ENCODE data around the gene RGS2. TPM values are rescaled to one million over a fixed set of nuclear protein-coding genes. Genes with fewer than 3 reads are reported as not detected.

Gene RGS2
- total and polyA plus RNA-seq, 2 of the 4 experiments (the other 2 are of a cell fraction), result 13.5 to 19.7 TPM

DNA sequence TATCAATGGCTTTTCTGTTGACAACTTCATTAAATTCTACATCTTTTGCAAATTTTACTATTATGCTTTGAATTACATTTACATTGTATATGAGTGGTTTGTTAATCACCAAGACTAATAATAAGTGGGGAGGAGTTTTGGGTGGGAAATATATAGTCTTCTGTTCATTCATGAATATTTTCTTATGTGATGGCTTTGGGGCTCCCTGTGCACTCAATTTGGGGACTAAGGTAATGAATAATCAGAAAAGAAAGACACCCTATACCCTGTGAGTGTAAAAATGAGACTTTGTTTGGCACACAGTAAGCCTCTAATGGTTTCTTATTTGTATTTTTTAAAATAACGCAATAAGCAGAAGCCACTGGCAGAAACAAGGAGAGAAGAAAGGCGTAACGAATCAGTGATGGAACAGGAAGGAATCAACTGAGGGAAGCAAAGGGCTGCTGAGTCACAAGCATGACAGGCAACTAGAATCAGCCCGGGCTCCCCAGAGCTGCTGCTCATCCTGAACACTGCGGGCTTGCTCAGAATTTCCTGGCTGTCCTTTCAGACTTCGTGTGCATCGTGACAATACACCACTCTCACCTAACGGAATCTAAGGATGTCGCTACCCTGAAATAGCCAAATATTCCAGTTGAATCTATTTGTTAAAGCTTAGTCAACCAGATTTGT lies 20.8 kb upstream of the RGS2 start (continued):
- no peak for TF ChIP-seq SMC3 (IDR thresholded peaks at IDR 0.05; ENCODE audit: low read depth, low read length)

DNA sequence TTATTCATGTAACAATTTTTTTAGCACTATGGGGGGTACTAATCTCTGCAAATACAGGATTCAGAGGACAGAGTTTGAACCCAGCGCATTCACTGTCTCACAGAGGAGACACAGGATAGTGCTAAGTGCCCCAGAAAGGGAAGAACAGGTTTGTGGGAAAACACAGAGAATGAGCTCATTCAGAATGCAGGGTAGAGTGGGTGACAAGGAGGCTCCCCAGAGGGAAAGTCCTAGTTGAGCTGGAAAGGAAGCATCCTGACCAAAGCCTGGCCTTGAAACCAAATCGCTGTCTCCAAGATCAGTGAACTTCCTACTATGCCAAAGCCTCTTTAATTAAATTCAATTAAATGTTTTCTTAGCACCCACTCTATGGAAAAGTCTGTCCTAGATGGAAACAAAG lies 19.0 kb upstream of the RGS2 start:
- no peak overlapping the region for H3K14ac ChIP-seq (replicated peaks; ENCODE audit: low read depth, low read length)
- no peak overlapping the region for H3K4me3 ChIP-seq (ENCODE audit: insufficient read depth, low read depth, low read length)
- TF ChIP-seq FOS (IDR thresholded peaks at IDR 0.05; ENCODE audit: low read depth, low read length) (no peak), POLR2A (IDR thresholded peaks at IDR 0.05; ENCODE audit: low read depth, low read length) (no peak), CEBPB (IDR thresholded peaks at IDR 0.05; ENCODE audit: low read depth, low read length) (no peak), RFX5 (IDR thresholded peaks at IDR 0.05; ENCODE audit: low read depth, low read length) (no peak), NFE2L2 (IDR thresholded peaks at IDR 0.05; ENCODE audit: low read depth, low read length) (no peak), SMC3 (IDR thresholded peaks at IDR 0.05; ENCODE audit: low read depth, low read length) (no peak), CHD1 (IDR thresholded peaks at IDR 0.05; ENCODE audit: low read depth, low read length) (no peak), BHLHE40 (IDR thresholded peaks at IDR 0.05; ENCODE audit: low read depth, low read length) (no peak), RAD21 (IDR thresholded peaks at IDR 0.05; ENCODE audit: low read length) (no peak), MXI1 (IDR thresholded peaks at IDR 0.05; ENCODE audit: borderline replicate concordance, low read depth, low read length) (no peak), MAZ (IDR thresholded peaks at IDR 0.05; ENCODE audit: borderline replicate concordance, low read depth, low read length) (no peak), MAFK (IDR thresholded peaks at IDR 0.05; ENCODE audit: low read depth, low read length) (no peak)
- TF ChIP-seq, protein P1, sequence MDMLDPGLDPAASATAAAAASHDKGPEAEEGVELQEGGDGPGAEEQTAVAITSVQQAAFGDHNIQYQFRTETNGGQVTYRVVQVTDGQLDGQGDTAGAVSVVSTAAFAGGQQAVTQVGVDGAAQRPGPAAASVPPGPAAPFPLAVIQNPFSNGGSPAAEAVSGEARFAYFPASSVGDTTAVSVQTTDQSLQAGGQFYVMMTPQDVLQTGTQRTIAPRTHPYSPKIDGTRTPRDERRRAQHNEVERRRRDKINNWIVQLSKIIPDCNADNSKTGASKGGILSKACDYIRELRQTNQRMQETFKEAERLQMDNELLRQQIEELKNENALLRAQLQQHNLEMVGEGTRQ (IDR thresholded peaks at IDR 0.05; ENCODE audit: low read depth, low read length), result no peak
- TF ChIP-seq, protein P2, sequence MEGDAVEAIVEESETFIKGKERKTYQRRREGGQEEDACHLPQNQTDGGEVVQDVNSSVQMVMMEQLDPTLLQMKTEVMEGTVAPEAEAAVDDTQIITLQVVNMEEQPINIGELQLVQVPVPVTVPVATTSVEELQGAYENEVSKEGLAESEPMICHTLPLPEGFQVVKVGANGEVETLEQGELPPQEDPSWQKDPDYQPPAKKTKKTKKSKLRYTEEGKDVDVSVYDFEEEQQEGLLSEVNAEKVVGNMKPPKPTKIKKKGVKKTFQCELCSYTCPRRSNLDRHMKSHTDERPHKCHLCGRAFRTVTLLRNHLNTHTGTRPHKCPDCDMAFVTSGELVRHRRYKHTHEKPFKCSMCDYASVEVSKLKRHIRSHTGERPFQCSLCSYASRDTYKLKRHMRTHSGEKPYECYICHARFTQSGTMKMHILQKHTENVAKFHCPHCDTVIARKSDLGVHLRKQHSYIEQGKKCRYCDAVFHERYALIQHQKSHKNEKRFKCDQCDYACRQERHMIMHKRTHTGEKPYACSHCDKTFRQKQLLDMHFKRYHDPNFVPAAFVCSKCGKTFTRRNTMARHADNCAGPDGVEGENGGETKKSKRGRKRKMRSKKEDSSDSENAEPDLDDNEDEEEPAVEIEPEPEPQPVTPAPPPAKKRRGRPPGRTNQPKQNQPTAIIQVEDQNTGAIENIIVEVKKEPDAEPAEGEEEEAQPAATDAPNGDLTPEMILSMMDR (conservative IDR thresholded peaks at IDR 0.05; ENCODE audit: low read depth, low read length), result no peak
- no peak overlapping the region for H4K91ac ChIP-seq (ENCODE audit: insufficient read depth, low read depth, low read length)
- WGBS, 2 experiments (ENCODE audit: extremely low coverage in 2 of 2, insufficient read length in 1 of 2), result no CpG with 5 or more reads among the region's 2 CpGs
- no peak overlapping the region for H4K5ac ChIP-seq (ENCODE audit: low read depth, low read length)
- no peak for ATAC-seq (ENCODE audit: low read depth)
- H3K4ac ChIP-seq (ENCODE audit: low read depth, low read length), result no peak overlapping the region
- ChIA-PET POLR2A (ENCODE audit: unreplicated experiment) (no interaction called here), CTCF (interaction anchor here (0.6 kb wide), 1 partner anchor 91 kb away, joined by 5 read pairs; no protein-coding TSS in a partner anchor)
- H3K27me3 ChIP-seq (ENCODE audit: control insufficient read depth, insufficient read depth, low read length), result no peaks in the 10 kb centered on the region
- intact Hi-C loops (cut with micrococcal nuclease) (no loop called here), in situ Hi-C loops (cut with MboI; ENCODE audit: low sequenced_read_pairs) (no loop called here), dilution Hi-C loops (cut with HindIII; ENCODE audit: low sequenced_read_pairs, unreplicated experiment) (no loop called here)
- H3K27ac ChIP-seq (ENCODE audit: insufficient read depth, low read length), result no peak overlapping the region
- H2BK20ac ChIP-seq (ENCODE audit: low read depth, low read length), result no peak overlapping the region
- no peak overlapping the region for H3K4me2 ChIP-seq (ENCODE audit: low read depth, low read length)
- H3K9ac ChIP-seq (ENCODE audit: low read depth, low read length), result no peak overlapping the region
- no peak overlapping the region for H3K23ac ChIP-seq (ENCODE audit: low read depth, low read length)
- no peak overlapping the region; the same call in 2 of the 3 replicates for H2BK15ac ChIP-seq (ENCODE audit: low read depth, low read length)
- no peak overlapping the region for H2BK120ac ChIP-seq (ENCODE audit: low read depth, low read length)
- no peak overlapping the region for H2AFZ ChIP-seq (replicated peaks; ENCODE audit: low read length, poor library complexity)
- no peaks in the 10 kb centered on the region for H3K9me1 ChIP-seq (ENCODE audit: insufficient read depth, low read length)
- H3K56ac ChIP-seq (ENCODE audit: extremely low read depth, insufficient read depth, low read length), result no peak overlapping the region
- H2AK5ac ChIP-seq (ENCODE audit: low read depth, low read length), result no peak overlapping the region
- no peaks in the 10 kb centered on the region for H3K9me3 ChIP-seq (ENCODE audit: control insufficient read depth, insufficient read depth, low read length)
- no peak overlapping the region for H3K18ac ChIP-seq (ENCODE audit: low read depth, low read length)
- H3K79me1 ChIP-seq (ENCODE audit: low read depth in 1 of 2, low read length in 2 of 2), result no peaks in the 10 kb centered on the region
- H2AK9ac ChIP-seq (replicated peaks; ENCODE audit: low read depth, low read length, poor library complexity), result no peak overlapping the region
- no peaks in the 10 kb centered on the region for H3K36me3 ChIP-seq (ENCODE audit: control insufficient read depth, insufficient read depth, low read length)
- BruUV-seq (replicated peaks), result no TSS peak
- 0 out of 4 replicates have a peak overlapping the region, but pooled peaks of 1 of the 2 experiments have one; percentile 10 for H4K8ac ChIP-seq (ENCODE audit: low read depth in 2 of 2, low read length in 2 of 2)
- peak; percentile 25 for DNase-seq
- H3K4me1 ChIP-seq (ENCODE audit: control insufficient read depth, insufficient read depth, low read length), result peaks cover 2% of the 10 kb centered on the region
- no peaks in the 10 kb centered on the region for H4K20me1 ChIP-seq (ENCODE audit: insufficient read depth, low read length)
- no peak overlapping the region for H2BK5ac ChIP-seq (ENCODE audit: low read depth, low read length, poor library complexity, severe bottlenecking)
